GM18507 (cell line): ENCODE measurements around the gene FOSL2.

Experiments used
- DNase-seq: peaks from one replicate; pipeline ENCODE4 v3.0.0; 2011; ENCODE audit warnings: low read depth; ENCODE audit not compliant: insufficient read length; ENCODE audit errors: extremely low spot score
- FAIRE-seq: peaks from 2 replicates; lab custom pipeline; 2011; peaks lifted over from hg19 to GRCh38; lab: Jason Lieb, UNC

FOSL2 gene

DNA sequence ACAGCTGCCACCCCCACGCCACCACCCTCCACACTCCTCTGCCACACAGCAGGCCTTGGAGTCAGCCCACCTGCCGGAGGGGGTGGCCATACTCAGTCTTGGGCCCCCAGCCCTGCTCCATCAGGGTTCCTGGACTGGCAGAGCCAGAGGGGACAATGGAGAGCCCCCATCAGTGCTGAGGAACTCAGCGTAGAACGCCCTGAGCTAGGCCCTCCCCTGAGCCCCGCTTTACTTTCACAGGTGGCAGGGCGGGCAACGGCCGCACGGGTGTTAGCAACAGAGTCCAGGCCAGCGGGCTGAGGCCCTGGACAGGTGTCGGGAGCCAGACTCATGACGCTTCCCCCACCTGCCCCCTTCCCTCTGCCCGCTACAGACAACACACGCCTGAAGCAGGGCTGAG lies 47.1 kb downstream of the FOSL2 start:
- no peak for FAIRE-seq
- DNase-seq: no peak

DNA sequence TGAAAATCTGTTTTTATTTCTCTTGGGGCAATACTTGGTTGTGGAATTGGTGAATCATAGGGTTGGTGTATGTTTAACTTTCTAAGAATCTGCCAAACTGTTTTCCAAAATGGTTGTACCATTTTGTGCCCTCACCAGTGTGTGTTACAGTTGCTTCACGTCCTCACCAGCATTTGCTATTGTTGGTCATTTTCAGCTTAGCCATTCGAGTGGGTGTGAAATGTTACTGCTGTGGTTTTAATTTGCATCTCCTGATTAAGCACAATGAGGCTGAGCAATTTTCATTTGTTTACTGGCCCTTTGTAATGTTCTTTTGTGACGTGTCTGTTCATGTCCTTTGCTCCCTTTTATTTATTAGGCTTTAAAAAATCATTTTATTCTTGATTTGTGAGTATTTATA lies 49.7 kb downstream of the FOSL2 start:
- FAIRE-seq (peak; percentile 54), DNase-seq (no peak)

DNA sequence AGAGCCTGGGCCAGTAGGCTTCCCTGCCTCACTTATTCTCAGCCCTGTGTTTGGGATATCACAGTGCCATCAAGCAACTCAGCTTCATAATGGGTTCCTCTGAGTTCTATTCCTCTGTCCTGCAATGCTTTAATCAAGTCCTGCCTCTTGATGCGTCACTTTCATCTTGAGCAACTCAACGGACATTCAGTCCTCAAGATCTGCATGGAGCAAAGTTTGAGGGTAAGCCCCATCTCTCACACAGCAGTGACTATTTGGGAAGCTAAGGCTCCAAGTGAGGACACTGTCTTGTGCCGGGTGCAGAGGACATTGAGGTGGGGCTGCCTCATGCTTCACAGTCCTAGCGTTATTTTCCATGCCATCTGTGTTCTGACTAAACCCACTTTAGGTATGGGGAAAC lies 52.3 kb downstream of the FOSL2 start:
- no peak for FAIRE-seq
- no peak for DNase-seq

DNA sequence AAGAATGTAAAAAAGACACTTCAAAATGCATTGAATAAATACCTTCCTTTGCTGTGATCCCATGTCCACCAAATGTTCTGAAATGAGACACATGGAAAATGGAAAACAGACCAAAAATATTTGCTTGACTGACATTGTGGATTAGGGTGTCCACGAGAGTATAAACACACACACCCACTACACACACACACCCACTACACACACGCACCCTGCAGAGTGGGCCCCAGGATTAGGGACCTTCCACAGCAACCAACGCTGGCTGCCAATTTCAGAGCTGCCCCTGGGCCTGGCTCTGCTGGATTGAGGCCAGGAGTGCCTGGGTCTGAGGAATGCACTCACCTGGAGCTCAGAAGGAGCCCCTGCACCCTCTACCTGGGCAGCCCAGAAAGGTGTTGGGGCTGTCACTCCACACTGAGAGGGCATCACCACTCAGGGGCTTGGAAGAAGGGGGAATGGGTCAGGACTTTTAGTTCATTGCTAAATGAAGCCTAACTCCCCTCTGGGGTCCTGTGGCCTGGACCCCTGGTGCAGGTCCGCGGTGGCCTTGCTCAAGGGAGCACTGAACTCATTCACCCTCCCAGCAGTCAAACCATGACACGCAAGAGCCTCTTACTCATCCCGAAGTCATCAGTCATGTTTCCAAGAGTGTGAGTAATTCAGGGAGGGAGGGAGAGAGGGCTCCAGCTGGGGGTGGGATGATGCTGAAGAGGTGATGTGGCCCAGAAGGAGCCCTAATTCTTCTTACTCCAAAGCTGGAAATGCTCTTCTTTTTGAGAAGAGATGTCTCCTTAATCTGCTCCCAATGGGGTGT lies 53.0 kb downstream of the FOSL2 start:
- no peak for FAIRE-seq

DNA sequence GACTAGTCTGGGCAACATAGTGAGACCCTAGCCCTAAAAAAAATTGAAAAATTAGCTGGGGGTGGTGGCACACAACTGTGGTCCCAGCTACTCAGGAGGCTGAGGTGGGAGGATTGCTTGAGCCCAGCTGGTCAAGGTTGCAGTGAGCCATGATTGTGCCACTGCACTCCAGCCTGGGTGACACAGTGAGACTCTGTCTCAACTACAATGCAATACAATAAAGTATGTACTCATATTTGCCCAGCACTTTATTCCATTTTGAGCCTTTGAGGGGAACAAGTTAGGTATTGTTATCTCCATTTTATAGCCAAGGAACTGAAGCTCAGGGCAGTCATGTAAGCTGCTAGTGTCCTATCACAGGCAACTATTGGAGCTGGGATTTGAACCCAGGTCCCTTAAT lies 53.9 kb downstream of the FOSL2 start:
- no peak for FAIRE-seq
- no peak for DNase-seq

More for the DNA sequence above, 53.0 kb downstream of the FOSL2 start:
- no peak for DNase-seq

DNA sequence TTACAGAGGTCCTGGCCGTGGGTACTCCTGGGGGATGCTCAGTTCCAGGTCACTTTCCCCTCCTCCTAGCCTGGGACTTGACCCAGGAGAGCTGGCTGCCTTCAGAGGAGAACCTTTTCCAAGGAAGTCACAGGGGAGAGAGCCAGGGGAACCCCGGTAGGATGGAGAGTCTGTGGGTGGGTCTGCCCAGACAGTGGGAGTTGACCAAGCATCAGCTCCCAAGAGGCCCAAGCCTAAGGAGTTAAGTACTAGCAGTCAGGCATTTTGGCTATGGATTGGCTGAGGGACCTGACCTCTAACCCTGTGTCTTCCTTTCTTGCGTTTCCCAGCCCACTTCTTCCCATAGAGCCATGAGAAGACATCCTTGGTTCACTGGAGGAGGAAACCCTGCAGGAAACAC lies 54.4 kb downstream of the FOSL2 start:
- no peak for FAIRE-seq

DNA sequence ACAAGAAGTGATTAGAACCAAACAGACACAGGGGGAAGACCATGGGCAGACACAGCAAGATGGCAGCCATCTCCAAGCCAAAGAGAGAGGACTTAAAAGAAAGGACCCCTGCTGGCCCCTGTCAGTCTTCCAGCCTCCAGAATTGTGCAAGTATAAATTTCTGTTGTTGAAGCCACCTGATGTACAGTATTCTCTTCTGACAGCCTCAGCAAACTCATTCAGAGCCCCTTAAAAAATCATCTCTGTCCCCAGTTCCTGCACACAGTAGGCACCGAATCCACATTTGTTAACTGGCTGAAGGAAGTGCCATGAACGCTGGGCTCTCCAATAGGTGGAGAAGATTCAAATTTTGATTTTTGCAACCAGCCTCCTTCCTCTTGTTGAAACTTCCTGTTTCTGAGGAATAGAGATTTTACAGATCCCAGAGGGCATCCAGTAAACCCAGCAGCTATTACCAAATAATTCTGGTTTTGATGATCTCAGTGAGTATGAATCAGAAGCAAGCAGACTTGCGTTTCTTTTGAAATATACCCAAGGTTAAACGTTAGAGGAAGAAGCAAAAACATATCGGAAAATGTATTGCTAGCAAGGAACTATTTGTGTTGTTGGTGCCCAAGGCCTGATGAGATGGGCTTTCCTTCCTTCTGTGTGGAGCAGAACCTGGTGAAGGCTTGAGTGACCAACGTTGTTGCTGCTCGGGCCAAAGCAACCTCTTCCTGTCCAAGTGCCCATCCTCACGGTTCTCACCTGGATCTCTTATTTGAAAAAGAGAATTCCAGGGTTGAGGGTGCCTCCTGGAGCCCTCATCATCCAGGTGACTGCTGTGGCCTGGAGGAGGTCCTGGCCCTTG lies 55.5 kb downstream of the FOSL2 start:
- FAIRE-seq (no peak), DNase-seq (no peak)

More for the DNA sequence above, 54.4 kb downstream of the FOSL2 start:
- no peak for DNase-seq

DNA sequence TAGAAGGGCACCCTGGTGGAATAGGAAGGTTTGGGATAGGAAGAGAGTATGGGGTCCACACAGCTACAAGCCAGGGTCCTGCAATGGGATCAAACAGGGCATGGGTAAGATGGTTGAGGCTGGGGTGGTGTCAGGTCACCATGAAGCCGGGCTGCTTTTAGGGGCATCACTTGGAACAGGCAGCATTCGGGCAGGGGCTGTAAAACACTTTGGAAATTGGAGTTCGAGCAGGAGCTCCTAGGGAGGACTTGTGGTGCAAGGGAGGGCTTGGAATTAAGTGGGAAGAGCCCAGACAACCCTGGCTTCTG lies 56.1 kb downstream of the FOSL2 start:
- FAIRE-seq (no peak), DNase-seq (no peak)

DNA sequence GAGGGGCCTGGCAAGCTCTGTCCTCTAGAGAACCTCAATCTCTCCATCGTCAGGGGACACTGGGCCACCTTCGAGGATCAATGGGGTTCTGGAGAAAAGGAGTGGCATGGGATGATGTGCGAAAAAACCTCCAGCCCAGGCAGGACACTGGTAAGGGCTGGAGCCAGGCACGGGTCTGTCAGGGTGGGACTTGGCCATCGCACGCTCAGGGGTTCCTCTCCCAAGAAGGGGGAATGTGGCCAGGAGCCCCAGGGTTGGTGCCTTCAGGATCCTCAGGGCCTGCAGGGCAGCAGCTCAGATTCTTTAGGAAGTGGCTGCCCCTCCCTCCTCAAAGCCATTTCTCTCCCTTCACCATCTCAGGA lies 56.4 kb downstream of the FOSL2 start:
- DNase-seq (no peak), FAIRE-seq (no peak)

DNA sequence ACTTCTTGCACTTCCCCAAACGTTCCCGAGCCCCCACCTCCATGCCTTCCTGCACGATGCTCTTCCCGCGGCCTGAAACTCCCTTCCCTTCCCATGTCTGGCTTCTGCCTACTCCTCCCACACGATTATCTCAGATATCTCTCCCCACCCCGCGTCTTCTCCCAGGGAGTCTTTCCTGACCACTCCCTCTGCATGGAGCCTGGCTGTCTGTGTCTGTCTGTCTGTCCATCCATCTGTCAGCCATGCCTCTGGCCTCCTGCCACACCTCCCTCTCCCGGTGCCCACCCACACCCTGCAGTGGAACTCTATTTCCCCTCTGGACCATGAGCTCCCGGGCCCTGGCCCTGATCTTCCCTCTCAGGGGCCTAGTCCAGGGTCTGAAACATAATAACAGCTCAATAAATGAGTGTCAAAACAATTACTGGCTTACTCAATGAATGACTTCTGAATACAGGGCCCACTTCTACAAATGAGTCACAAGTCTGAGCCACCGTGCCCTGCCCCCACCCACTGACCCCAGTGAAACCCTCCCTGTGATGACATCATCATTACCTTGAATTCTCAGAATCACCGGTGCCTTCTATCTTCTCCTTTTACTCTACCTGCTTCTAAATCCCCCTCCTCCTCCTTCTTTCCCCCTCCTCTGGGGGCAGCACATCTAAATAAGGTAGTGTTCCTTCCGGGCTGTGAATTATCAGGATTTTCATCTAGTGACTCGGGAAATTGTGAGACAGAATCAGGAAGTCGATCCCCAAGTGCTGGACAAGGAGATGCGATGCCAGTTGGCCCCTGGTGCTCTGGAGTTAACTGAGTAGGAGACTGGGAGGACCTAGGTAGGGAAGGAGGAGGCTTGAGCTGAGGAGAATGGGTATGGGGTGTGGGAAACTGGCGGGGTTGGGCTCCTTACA lies 57.1 kb downstream of the FOSL2 start:
- FAIRE-seq (no peak), DNase-seq (no peak)

DNA sequence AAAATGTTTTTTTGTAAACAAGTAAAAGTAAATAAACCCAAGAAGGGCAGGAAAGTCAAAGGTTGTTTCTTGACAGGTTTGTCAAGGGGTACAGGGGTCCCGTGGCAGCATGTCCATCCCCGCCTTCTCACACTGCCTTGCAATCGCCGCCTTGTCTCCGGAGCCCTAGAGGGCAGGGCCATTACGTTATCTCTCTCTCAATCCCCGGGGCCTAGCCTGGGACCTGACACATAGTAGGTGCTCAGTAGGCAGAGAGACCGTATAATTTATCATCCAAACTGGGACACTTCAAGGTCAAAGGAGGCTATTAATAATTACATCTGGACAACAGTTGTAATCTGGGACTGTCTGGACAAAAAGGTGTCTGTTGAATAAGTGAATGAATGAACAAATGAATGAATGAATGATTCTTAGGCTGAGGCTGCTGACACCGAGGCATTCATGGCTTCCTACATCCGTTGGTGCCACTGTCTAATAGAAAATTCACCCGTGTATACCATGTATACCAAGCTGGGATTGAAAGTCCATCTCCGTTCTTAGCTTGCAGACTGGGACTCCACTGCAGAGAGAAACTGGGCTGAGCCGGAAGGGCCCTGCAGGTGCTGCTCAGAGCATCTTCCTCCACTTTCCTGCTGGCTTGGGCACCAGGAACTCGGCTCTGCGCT lies 58.4 kb downstream of the FOSL2 start:
- DNase-seq (no peak), FAIRE-seq (no peak)

DNA sequence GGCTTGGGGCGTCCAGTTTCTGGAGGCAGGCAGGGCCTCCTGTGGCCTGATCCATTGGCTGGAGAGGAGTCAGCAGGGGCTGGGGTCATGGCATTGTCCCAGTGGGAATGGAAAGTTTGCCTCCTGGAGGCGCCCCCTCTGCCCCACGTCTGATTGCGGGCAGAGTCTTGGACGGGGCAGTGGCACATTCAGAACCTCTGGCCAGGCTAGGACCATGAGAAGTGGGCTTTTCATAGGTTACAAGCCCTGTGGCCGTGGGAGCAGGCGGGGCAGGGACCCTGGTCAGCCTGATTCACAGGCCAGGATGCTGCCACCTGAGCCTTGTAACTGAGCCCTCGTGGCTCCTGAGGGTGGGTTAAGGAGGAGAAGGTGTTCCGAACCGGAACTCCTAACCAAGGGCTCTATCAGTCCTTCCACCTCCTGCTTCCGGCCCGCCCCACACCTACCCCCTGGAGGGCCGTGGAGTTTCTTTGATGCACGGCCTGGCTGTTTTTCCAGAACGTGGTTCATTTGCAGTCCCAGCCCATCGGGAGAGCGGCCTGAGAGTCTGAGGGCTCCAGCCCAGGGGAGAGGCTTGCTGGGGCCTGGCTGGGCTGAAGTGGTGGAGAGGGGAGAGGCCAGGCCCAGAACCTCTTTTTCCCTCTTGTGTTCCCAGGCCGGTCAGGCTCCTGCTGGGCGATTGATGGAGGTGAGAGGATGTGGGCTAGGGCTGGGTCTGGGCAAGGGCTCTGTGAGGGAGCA lies 59.3 kb downstream of the FOSL2 start:
- DNase-seq: no peak
- no peak for FAIRE-seq

DNA sequence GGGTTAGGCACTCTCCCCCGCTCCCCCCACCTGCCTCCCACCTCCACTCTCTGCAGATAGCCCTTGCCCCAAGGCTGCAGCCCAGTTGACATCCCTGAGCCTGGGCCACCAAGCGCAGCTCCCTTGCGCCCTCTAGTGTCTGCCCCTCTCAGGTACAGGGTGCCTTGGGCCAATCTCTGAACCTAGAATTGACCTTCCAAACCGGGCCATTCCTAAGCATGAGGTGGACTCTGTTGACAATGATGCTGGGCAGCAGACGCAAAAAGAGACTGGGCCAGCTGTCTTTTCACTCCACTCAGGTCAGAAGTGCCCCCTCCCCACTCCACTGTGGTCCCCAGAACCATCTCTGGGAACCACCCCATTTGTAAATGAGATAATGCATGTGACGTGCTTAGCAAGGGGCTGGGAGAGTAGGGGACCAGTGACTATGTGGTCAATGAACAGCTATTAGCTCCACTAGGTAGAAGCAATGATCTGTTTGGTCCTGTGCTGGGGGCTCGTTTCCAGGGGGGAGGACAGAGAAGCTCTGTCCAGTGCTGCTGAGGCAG lies 60.0 kb downstream of the FOSL2 start:
- FAIRE-seq: peak; percentile 12
- DNase-seq: peak; percentile 30

DNA sequence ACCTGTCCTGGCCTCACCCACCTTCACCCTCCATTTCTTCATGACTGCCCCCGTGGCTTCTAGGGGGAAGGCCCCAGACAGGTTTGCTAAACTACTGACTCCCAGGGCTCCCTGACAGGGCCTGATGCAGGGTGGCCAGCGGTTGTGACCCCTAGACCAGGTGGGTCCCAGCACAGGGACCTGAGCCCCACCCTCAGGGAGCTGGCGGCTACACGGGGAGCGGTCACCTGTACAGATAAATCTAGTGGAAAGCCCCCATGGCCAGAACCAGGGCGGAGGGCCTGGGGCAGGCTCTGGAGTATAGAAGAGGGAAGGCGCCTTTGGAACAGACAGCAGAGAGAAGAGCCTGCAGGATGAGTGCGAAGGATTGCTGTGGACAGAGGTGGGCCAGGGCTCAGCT lies 60.7 kb downstream of the FOSL2 start:
- FAIRE-seq (no peak), DNase-seq (no peak)

DNA sequence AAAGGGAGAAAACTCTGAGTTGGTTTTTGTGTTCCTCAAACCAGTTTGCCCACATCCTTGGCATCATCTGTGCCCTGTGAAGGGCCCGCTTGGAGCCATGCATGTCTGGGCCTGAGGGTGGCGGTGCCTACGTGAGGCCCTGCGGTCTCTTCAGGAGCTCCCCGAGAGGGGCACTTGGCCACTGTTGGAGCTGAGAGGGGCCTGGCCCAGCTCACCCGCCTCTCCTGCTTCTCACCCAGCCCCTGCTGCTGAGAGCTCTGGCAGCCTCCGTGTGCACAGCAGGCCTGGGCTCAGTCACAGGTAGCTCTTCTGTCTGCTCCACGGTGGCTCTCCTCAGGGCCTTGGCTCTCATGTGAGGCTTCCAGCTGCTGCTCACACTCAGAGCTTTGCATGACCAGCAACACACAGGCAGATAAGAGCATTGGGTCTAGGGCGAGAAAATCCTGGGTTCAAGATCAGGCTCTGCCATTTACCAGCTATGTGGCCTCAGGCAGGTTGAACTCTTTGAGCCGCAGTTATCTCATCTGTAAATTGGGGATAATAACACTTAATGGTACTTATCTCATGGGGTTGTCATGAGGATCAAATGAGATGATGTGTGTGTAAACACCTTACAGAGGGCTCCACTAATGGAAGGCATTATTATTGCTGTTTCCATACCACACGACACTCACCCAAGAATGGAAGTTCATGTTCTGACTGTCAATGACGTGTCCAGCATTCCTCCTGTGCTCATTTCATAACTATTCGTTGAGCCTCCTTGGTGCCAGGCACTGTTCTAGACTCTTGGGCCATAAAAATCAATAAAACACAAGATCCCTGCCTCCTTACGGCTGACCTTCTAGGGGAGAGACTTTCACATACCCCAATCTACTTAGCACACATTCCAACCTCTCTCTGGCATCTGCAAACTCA lies 61.6 kb downstream of the FOSL2 start:
- DNase-seq (no peak), FAIRE-seq (no peak)

DNA sequence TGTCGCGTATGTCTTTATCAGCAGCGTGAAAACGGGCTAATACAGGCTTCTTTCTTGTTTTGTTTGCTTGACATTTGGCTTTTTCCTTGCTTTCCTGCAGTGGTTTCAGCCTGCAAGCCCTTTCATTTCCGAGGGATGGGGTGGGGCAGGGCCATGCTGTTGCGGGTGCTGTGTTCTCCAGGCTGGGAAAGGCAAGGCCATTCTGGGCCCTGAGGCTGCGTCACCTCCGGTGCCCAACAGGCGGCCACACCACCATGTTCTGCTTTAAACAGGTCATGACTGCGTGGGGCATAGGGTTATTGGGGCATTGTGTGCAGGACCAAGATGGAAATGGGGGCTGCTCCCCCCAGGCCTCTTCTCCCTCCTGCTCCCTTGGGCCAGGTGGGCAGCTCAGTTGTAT lies 64.6 kb downstream of the FOSL2 start:
- FAIRE-seq (no peak), DNase-seq (no peak)

DNA sequence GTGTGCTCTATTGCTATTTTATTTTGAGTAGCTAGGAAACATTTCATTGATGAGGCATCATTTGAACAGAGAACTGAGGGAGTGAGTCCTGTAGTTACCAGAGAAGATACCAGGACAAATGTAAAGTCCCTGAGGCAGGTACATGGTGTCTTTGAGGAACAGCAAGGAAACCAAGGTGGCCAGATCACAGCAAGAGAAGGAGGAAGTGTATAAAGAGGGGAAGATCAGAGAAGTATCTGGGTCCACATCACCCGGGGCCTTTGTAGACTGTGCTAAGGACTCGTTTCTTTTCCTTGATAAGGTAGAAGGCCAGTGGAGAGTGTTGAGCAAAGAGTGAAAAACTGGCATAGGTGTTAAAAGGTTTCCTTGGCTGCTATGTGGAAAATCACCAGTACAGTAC lies 68.4 kb downstream of the FOSL2 start:
- DNase-seq (no peak), FAIRE-seq (no peak)

DNA sequence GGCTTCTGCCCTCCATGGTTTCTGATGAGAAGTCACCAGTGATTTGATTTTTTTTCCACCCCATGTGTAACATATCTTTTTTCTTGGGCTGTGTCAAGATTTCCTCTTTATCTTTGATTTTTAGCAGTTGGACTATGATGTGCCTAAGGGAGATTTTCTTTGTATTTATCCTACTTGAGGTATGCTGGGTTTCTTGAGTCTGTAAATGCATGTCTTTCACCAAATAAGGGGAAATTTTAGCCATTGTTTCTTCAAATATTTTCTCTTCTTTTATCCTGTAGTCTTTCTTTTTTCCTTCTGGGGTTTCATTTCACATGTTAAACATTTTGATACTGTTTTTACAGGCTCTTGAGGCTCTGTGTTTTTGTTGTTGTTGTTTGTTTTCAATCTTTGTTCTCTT lies 69.5 kb downstream of the FOSL2 start:
- no peak for FAIRE-seq

More for the DNA sequence above, 69.5 kb downstream of the FOSL2 start:
- DNase-seq: no peak
